ENCODE measurements around the gene USP17L27.
"Not testable (repeated sequence)": the region's sequence is repeated elsewhere in the genome, so short reads cannot be mapped to it uniquely, and the experiment has no call there.

Gene USP17L27, protein sequence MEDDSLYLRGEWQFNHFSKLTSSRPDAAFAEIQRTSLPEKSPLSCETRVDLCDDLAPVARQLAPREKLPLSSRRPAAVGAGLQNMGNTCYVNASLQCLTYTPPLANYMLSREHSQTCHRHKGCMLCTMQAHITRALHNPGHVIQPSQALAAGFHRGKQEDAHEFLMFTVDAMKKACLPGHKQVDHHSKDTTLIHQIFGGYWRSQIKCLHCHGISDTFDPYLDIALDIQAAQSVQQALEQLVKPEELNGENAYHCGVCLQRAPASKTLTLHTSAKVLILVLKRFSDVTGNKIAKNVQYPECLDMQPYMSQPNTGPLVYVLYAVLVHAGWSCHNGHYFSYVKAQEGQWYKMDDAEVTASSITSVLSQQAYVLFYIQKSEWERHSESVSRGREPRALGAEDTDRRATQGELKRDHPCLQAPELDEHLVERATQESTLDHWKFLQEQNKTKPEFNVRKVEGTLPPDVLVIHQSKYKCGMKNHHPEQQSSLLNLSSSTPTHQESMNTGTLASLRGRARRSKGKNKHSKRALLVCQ

DNA sequence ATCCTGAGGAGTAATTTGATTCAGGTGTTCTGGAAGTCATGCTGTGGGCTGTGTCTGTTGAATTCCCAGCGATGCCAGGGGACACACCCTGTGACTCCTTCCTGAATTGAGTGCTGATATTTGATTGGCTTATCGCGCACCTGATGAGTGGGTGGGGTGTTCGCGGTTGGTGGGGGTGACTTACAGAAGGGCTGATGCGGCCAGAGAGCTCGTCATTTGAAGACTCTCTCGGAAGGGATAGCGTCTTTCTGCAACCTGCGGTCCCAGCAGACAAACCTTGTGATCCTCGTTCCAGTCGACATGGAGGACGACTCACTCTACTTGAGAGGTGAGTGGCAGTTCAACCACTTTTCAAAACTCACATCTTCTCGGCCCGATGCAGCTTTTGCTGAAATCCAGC lies at the start of gene USP17L27:
Gene USP17L27 (plus strand): TSS at position 301 of the 400 bp plus-strand sequence. CDS start 0 bp downstream, at position 301.
- DNase-seq (ENCODE audit: low spot score), result not testable (repeated sequence)

DNA sequence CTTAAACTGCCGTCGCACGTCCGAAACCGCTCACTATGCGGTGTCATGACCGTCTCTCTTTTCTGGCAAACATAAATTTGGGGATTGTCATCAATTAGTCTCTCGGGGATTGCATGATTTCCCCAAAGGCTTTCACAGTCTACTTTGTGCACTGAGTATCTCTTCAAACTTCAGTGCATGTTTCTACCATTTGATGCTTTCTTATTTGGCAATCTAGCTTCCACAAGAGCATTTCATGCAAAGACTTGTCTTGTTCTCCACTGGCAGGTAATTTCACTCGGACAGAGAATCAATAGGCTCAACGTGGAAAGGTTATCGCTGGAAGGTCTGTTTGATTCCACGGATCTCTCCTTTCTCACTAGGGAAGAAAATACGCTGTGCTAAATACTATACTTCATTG lies 19.8 kb upstream of the USP17L27 start:
- not testable (repeated sequence) for DNase-seq (ENCODE audit: low spot score)

DNA sequence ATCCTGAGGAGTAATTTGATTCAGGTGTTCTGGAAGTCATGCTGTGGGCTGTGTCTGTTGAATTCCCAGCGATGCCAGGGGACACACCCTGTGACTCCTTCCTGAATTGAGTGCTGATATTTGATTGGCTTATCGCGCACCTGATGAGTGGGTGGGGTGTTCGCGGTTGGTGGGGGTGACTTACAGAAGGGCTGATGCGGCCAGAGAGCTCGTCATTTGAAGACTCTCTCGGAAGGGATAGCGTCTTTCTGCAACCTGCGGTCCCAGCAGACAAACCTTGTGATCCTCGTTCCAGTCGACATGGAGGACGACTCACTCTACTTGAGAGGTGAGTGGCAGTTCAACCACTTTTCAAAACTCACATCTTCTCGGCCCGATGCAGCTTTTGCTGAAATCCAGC lies 19.1 kb upstream of the USP17L27 start, which contains the start of gene USP17L24:
Gene USP17L24 (plus strand): TSS at position 301 of the 400 bp plus-strand sequence. CDS start 0 bp downstream, at position 301.
- not testable (repeated sequence) for DNase-seq (ENCODE audit: low spot score)

DNA sequence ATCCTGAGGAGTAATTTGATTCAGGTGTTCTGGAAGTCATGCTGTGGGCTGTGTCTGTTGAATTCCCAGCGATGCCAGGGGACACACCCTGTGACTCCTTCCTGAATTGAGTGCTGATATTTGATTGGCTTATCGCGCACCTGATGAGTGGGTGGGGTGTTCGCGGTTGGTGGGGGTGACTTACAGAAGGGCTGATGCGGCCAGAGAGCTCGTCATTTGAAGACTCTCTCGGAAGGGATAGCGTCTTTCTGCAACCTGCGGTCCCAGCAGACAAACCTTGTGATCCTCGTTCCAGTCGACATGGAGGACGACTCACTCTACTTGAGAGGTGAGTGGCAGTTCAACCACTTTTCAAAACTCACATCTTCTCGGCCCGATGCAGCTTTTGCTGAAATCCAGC lies 14.3 kb upstream of the USP17L27 start, which contains the start of gene USP17L25:
Gene USP17L25 (plus strand): TSS at position 301 of the 400 bp plus-strand sequence. CDS start 0 bp downstream, at position 301.
- DNase-seq (ENCODE audit: low spot score), result not testable (repeated sequence)

DNA sequence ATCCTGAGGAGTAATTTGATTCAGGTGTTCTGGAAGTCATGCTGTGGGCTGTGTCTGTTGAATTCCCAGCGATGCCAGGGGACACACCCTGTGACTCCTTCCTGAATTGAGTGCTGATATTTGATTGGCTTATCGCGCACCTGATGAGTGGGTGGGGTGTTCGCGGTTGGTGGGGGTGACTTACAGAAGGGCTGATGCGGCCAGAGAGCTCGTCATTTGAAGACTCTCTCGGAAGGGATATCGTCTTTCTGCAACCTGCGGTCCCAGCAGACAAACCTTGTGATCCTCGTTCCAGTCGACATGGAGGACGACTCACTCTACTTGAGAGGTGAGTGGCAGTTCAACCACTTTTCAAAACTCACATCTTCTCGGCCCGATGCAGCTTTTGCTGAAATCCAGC lies 9.6 kb upstream of the USP17L27 start, which contains the start of gene USP17L26:
Gene USP17L26 (plus strand): TSS at position 301 of the 400 bp plus-strand sequence. CDS start 0 bp downstream, at position 301.
- not testable (repeated sequence) for DNase-seq (ENCODE audit: low spot score)

DNA sequence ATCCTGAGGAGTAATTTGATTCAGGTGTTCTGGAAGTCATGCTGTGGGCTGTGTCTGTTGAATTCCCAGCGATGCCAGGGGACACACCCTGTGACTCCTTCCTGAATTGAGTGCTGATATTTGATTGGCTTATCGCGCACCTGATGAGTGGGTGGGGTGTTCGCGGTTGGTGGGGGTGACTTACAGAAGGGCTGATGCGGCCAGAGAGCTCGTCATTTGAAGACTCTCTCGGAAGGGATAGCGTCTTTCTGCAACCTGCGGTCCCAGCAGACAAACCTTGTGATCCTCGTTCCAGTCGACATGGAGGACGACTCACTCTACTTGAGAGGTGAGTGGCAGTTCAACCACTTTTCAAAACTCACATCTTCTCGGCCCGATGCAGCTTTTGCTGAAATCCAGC lies 4.8 kb upstream of the USP17L27 start, which contains the start of gene USP17L5:
Gene USP17L5 (plus strand): TSS at position 301 of the 400 bp plus-strand sequence. CDS start 0 bp downstream, at position 301.
- not testable (repeated sequence) for DNase-seq (ENCODE audit: low spot score)

DNA sequence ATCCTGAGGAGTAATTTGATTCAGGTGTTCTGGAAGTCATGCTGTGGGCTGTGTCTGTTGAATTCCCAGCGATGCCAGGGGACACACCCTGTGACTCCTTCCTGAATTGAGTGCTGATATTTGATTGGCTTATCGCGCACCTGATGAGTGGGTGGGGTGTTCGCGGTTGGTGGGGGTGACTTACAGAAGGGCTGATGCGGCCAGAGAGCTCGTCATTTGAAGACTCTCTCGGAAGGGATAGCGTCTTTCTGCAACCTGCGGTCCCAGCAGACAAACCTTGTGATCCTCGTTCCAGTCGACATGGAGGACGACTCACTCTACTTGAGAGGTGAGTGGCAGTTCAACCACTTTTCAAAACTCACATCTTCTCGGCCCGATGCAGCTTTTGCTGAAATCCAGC lies 4.6 kb downstream of the USP17L27 start, which contains the start of gene USP17L28:
Gene USP17L28 (plus strand): TSS at position 301 of the 400 bp plus-strand sequence. CDS start 0 bp downstream, at position 301.
- DNase-seq (ENCODE audit: low spot score), result not testable (repeated sequence)

DNA sequence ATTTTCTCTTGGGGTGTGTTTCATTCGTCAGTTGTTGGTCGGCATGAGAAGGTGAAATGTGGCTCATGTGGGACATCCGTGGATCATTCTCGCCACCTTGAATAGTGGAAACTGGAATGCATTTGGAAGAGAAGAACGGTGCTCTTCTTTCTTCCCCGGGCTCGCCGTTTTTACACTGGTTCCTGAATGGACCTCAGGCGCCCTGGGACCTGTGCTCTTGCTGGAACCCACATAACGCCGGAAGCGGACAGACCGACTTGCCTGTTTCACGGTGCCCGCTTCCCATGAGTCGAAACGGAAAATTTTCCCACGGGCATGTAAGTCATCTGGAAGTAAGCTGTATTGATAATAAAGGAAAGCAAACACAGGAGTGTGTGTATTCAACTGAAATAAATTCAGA lies 6.9 kb downstream of the USP17L27 start:
- not testable (repeated sequence) for DNase-seq (ENCODE audit: low spot score)

DNA sequence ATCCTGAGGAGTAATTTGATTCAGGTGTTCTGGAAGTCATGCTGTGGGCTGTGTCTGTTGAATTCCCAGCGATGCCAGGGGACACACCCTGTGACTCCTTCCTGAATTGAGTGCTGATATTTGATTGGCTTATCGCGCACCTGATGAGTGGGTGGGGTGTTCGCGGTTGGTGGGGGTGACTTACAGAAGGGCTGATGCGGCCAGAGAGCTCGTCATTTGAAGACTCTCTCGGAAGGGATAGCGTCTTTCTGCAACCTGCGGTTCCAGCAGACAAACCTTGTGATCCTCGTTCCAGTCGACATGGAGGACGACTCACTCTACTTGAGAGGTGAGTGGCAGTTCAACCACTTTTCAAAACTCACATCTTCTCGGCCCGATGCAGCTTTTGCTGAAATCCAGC lies 9.4 kb downstream of the USP17L27 start, which contains the start of gene USP17L29:
Gene USP17L29 (plus strand): TSS at position 301 of the 400 bp plus-strand sequence. CDS start 0 bp downstream, at position 301.
- not testable (repeated sequence) for DNase-seq (ENCODE audit: low spot score)

DNA sequence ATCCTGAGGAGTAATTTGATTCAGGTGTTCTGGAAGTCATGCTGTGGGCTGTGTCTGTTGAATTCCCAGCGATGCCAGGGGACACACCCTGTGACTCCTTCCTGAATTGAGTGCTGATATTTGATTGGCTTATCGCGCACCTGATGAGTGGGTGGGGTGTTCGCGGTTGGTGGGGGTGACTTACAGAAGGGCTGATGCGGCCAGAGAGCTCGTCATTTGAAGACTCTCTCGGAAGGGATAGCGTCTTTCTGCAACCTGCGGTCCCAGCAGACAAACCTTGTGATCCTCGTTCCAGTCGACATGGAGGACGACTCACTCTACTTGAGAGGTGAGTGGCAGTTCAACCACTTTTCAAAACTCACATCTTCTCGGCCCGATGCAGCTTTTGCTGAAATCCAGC lies 18.9 kb downstream of the USP17L27 start, which contains the start of gene USP17L30:
Gene USP17L30 (plus strand): TSS at position 301 of the 400 bp plus-strand sequence. CDS start 0 bp downstream, at position 301.
- not testable (repeated sequence) for DNase-seq (ENCODE audit: low spot score)

DNA sequence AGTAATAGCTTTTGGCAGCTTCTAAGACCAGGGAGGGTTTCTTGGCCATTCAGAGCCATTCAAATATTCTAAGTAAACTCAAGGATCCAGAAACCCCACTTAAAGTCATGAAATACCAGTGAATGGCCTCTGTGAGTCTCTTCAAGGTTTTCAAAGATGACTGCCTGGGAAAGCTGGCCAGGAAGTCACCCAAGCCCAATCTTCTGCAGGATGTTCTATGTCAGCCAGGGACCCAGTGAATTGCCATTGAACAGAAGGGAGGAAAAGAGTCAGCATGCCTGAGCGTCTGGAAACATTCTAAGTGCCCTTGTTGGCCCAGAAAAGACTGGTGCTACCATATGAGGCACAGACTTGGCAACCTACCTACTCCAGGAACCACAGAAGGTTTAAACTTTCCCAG lies 35.9 kb downstream of the USP17L27 start:
- not testable (repeated sequence) for DNase-seq (ENCODE audit: low spot score)

DNA sequence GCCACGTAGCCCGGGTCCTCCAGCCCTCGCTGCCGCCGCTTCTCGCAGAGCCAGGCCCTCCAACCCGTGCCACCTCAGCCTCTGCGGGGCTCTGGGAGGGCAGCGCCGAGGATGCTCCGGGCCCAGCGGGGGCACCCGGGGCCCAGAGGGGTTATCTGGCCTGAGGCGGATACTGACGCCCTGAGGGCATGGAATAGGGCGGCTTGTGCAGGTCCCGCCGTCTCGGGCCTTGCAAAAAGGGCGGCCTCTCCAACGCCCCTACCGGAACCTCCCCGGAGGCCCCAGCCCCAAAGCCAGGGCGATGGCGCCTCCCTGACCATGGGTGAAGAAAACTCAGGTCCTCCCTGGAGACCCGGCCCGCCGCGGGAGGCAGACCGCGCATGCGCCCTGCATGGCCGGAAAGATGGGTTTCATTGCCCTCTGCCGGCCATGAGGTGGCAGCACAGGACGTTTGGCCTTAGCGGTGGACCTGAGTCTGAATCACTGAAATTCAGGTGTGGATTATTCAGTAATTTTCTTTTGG lies 37.1 kb downstream of the USP17L27 start:
- not testable (repeated sequence) for DNase-seq (ENCODE audit: low spot score)

DNA sequence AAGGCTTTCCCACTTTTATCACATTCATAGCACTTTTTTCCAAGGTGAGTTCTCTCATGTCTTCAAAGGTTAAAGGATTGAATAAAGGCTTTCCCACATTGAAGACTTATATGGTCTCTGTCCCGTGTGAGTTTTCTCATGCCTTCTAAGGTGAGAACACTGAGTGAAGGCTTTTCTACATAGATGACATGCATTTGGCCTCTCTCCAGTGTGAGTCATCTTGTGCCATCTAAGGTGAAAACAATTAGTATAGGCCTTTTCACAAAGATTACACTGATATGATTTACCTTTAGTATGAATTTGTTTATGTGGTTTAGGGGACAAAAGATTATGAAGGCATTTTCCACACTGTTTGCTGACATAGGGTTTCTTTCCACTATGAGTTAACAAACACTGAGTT lies 40.2 kb downstream of the USP17L27 start:
- DNase-seq (ENCODE audit: low spot score), result no peak

DNA sequence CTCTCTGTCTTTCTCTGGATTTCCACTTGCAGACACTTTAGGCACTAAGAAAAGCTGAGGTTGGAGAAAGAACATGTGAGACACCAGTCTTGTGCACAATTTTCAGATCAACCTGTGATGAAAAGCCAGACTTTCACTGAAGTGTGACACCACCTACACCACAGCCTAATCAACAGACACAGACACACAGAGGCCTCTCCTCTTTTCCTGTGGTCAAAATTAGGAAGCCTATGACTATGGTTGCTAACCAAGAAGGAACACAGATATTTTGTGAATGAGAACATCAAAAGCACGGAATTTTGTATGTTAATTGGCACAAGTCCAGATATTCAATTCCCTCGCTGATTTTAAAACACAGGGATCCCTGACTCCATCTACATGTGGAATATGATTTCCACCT lies 45.1 kb downstream of the USP17L27 start:
- DNase-seq (ENCODE audit: low spot score), result not testable (repeated sequence)

Measured in hematopoietic multipotent progenitor cell treated with erythropoietin and hydrocortisone succinate and interleukin-3 and kit ligand, for 17 days (in vitro differentiated cells).